HEK293 (cell line): Measurements from ENCODE around the gene ATP6V0B.

Source experiments
- CTCF ChIP-seq: fragments of 450-650 bp; formaldehyde crosslinking; IDR thresholded peaks from 2 replicates; pipeline ENCODE4 v1.5.1; 2016; ENCODE audit warnings: missing biosample characterization, missing genetic modification characterization
- KLF16 ChIP-seq: fragments of 450-650 bp; formaldehyde crosslinking; IDR thresholded peaks from 2 replicates; pipeline ENCODE4 v1.5.1; 2017; ENCODE audit warnings: missing biosample characterization, missing genetic modification characterization
- REPIN1 ChIP-seq: fragments of 450-650 bp; formaldehyde crosslinking; IDR thresholded peaks from 2 replicates; pipeline ENCODE4 v1.5.1; 2017; ENCODE audit warnings: missing biosample characterization, missing genetic modification characterization, low read depth
- SP2 ChIP-seq: fragments of 450-650 bp; formaldehyde crosslinking; IDR thresholded peaks from 2 replicates; pipeline ENCODE4 v1.5.1; 2016; ENCODE audit warnings: missing biosample characterization, missing genetic modification characterization
- ZNF19 ChIP-seq: fragments of 450-650 bp; formaldehyde crosslinking; IDR thresholded peaks from 2 replicates; pipeline ENCODE4; 2016; ENCODE audit warnings: missing biosample characterization, missing genetic modification characterization, low read depth
- ZNF24 ChIP-seq: fragments of 450-650 bp; formaldehyde crosslinking; IDR thresholded peaks from 2 replicates; pipeline ENCODE4 v1.5.1; 2016; ENCODE audit warnings: missing biosample characterization, missing genetic modification characterization
- ZNF274 ChIP-seq, 2 experiments: fragments of 200-500 bp in 1 of 2; fragments of 450-650 bp in 1 of 2; sonication (Bioruptor generic) in 1 of 2; formaldehyde crosslinking in 1 of 2; IDR thresholded peaks; 2 replicates each; pipeline versions ENCODE4 v1.5.1 to v1.6.1; 2014 to 2016; ENCODE audit warnings: borderline replicate concordance in 1 of 2, inconsistent platforms in 1 of 2, low read length in 1 of 2, missing biosample characterization in 1 of 2, missing genetic modification characterization in 1 of 2
- ZNF280D ChIP-seq: fragments of 450-650 bp; formaldehyde crosslinking; IDR thresholded peaks from 2 replicates; pipeline ENCODE4 v1.5.1; 2016; ENCODE audit warnings: missing biosample characterization, missing genetic modification characterization
- ZNF362 ChIP-seq: fragments of 450-650 bp; formaldehyde crosslinking; IDR thresholded peaks from 2 replicates; pipeline ENCODE4 v1.5.1; 2016; ENCODE audit warnings: missing biosample characterization, missing genetic modification characterization
- ZNF433 ChIP-seq: fragments of 450-650 bp; formaldehyde crosslinking; IDR thresholded peaks from 2 replicates; pipeline ENCODE4 v1.5.1; 2016; ENCODE audit warnings: missing biosample characterization, missing genetic modification characterization, low read depth
- ZNF768 ChIP-seq: fragments of 450-650 bp; formaldehyde crosslinking; IDR thresholded peaks from 2 replicates; pipeline ENCODE4 v1.5.1; 2018; ENCODE audit warnings: missing biosample characterization, mild to moderate bottlenecking, missing genetic modification characterization

GRCh38 chr1:44015206-44015605, 40.4 kb downstream of the ATP6V0B start:
- TF ChIP-seq ZNF280D = no peak
- TF ChIP-seq ZNF768 = no peak
- TF ChIP-seq CTCF (tag by site-specific recombination) = no peak
- TF ChIP-seq ZNF433 (tag by site-specific recombination) = no peak
- no peak for TF ChIP-seq ZNF274 (IDR thresholded peaks at IDR 0.05; ENCODE audit: low read length)
- TF ChIP-seq ZNF274 (tag by site-specific recombination; IDR thresholded peaks at IDR 0.05; ENCODE audit: borderline replicate concordance) = no peak
- TF ChIP-seq ZNF362 = no peak
- no peak for TF ChIP-seq ZNF24 (tag by site-specific recombination)
- no peak for TF ChIP-seq SP2
- TF ChIP-seq KLF16 (tag by site-specific recombination) = no peak
- no peak for TF ChIP-seq REPIN1
- TF ChIP-seq ZNF19 = no peak
